WTC11 (cell line): Measurements from ENCODE around the gene LSP1. TPM values are rescaled to one million over a fixed set of nuclear protein-coding genes. Genes with fewer than 3 reads are reported as not detected.

Experiments used
- ATAC-seq: fragments of 200-7000 bp; cut with Tn5 transposase; 2 replicates; pipeline ENCODE4 v1.10.0; 2021; ENCODE audit warnings: mild to moderate bottlenecking, moderate library complexity
- CTCF ChIA-PET: fragments of 300-600 bp; sonication (Branson Sonifier 250); formaldehyde crosslinking; loops from one replicate; lab custom pipeline; 2021; ENCODE audit warnings: antibody characterized with exemption; lab: Charles Lee
- POLR2A ChIA-PET: fragments of 350-600 bp; sonication (Branson Sonifier 250); formaldehyde crosslinking; loops from one replicate; lab custom pipeline; 2021; ENCODE audit warnings: antibody characterized with exemption; lab: Charles Lee
- DNase-seq: peaks from one replicate; pipeline ENCODE4 v3.0.0; 2021; ENCODE audit warnings: low spot score
- H3K27ac Mint-ChIP-seq: 2 replicates; pipeline ENCODE4 v1.8.0; 2021; ENCODE audit warnings: mixed read lengths
- H3K27me3 Mint-ChIP-seq: 2 replicates; pipeline ENCODE4 v1.8.0; 2021; ENCODE audit warnings: low read depth, mild to moderate bottlenecking, moderate library complexity, mixed read lengths
- H3K36me3 Mint-ChIP-seq: 2 replicates; pipeline ENCODE4 v1.8.0; 2021; ENCODE audit warnings: mixed read lengths
- H3K4me1 Mint-ChIP-seq: 2 replicates; pipeline ENCODE4 v1.8.0; 2022; ENCODE audit warnings: mixed read lengths
- H3K4me3 Mint-ChIP-seq: 2 replicates; pipeline ENCODE4 v1.8.0; 2021; ENCODE audit warnings: mild to moderate bottlenecking, moderate library complexity, mixed read lengths
- H3K9me3 Mint-ChIP-seq: 2 replicates; pipeline ENCODE4 v1.8.0; 2021; ENCODE audit warnings: mixed read lengths
- EMX1 ChIP-seq: fragments of 250-450 bp; sonication (Bioruptor Pico); IDR thresholded peaks from 2 replicates; pipeline ENCODE4 v1.8.0; 2021; ENCODE audit warnings: mild to moderate bottlenecking
- FOXJ3 ChIP-seq: sonication (generic); formaldehyde crosslinking; IDR thresholded peaks from 2 replicates; pipeline ENCODE4 v1.9.0; 2021; ENCODE audit warnings: missing genetic modification reagents, mild to moderate bottlenecking, borderline replicate concordance
- GTF2I ChIP-seq: fragments of 250-450 bp; sonication (Bioruptor Pico); conservative IDR thresholded peaks from 2 replicates; pipeline ENCODE4 v1.4.0; 2021; ENCODE audit warnings: mild to moderate bottlenecking
- NFATC4 ChIP-seq: fragments of 250-450 bp; sonication (Bioruptor Pico); IDR thresholded peaks from 2 replicates; pipeline ENCODE4 v1.9.0; 2021; ENCODE audit warnings: mild to moderate bottlenecking
- NFE2L1 ChIP-seq: sonication (generic); formaldehyde crosslinking; IDR thresholded peaks from 2 replicates; pipeline ENCODE4 v1.8.1; 2023; ENCODE audit warnings: missing genetic modification reagents
- NR3C1 ChIP-seq: sonication (generic); formaldehyde crosslinking; conservative IDR thresholded peaks from 2 replicates; pipeline ENCODE4 v1.8.1; 2023; ENCODE audit warnings: low read depth, mild to moderate bottlenecking, missing genetic modification reagents
- TCF7 ChIP-seq: sonication (generic); formaldehyde crosslinking; IDR thresholded peaks from 2 replicates; pipeline ENCODE4 v1.8.0; 2022; ENCODE audit warnings: mild to moderate bottlenecking, low read depth, missing genetic modification reagents, moderate library complexity
- TEAD4 ChIP-seq: sonication (generic); formaldehyde crosslinking; IDR thresholded peaks from 2 replicates; pipeline ENCODE4 v1.8.0; 2022; ENCODE audit warnings: mild to moderate bottlenecking, missing genetic modification reagents
- ZNF232 ChIP-seq: sonication (generic); formaldehyde crosslinking; IDR thresholded peaks from 2 replicates; pipeline ENCODE4 v1.8.0; 2022; ENCODE audit warnings: mild to moderate bottlenecking, missing genetic modification reagents
- ZNF263 ChIP-seq: sonication (generic); formaldehyde crosslinking; IDR thresholded peaks from 2 replicates; pipeline ENCODE4 v1.8.1; 2022; ENCODE audit warnings: low read depth, mild to moderate bottlenecking, moderate library complexity, missing genetic modification reagents
- ZNF396 ChIP-seq: fragments of 250-450 bp; sonication (Bioruptor Pico); IDR thresholded peaks from 2 replicates; pipeline ENCODE4 v1.8.0; 2021; ENCODE audit warnings: mild to moderate bottlenecking, moderate library complexity, borderline replicate concordance
- ZNF423 ChIP-seq: fragments of 250-450 bp; sonication (Bioruptor Pico); IDR thresholded peaks from 2 replicates; pipeline ENCODE4 v2.1.2; 2022; ENCODE audit warnings: mild to moderate bottlenecking, moderate library complexity
- ZNF671 ChIP-seq: fragments of 250-450 bp; sonication (Bioruptor Pico); IDR thresholded peaks from 2 replicates; pipeline ENCODE4 v1.8.0; 2021; ENCODE audit warnings: mild to moderate bottlenecking
- total RNA-seq: library from RNA; stranded (reverse); gene quantifications from 3 replicates; pipeline ENCODE4 v1.2.3, GENCODE V29; 2021
- TF ChIP-seq, protein P1 (sequence below): sonication (generic); formaldehyde crosslinking; IDR thresholded peaks from 2 replicates; pipeline ENCODE4 v1.8.0; 2023; ENCODE audit warnings: missing genetic modification reagents, mild to moderate bottlenecking, borderline replicate concordance
- TF ChIP-seq, protein P2 (sequence below): sonication (generic); formaldehyde crosslinking; IDR thresholded peaks from 2 replicates; pipeline ENCODE4 v1.8.1; 2023; ENCODE audit warnings: mild to moderate bottlenecking, missing genetic modification reagents, borderline replicate concordance
- TF ChIP-seq, protein P3 (sequence below): sonication (generic); formaldehyde crosslinking; IDR thresholded peaks from 2 replicates; pipeline ENCODE4 v1.8.1; 2022; ENCODE audit warnings: mild to moderate bottlenecking, moderate library complexity, missing genetic modification reagents
- TF ChIP-seq, protein P4 (sequence below): sonication (generic); formaldehyde crosslinking; IDR thresholded peaks from 2 replicates; pipeline ENCODE4 v1.8.1; 2022; ENCODE audit warnings: low read depth, mild to moderate bottlenecking, moderate library complexity, missing genetic modification reagents, borderline replicate concordance
- TF ChIP-seq, protein P5 (sequence below): sonication (generic); formaldehyde crosslinking; IDR thresholded peaks from 2 replicates; pipeline ENCODE4 v1.8.1; 2023; ENCODE audit warnings: mild to moderate bottlenecking, missing genetic modification reagents
- TF ChIP-seq, protein P6 (sequence below): sonication (generic); formaldehyde crosslinking; IDR thresholded peaks from 2 replicates; pipeline ENCODE4 v1.8.1; 2023; ENCODE audit warnings: mild to moderate bottlenecking, missing genetic modification reagents
- TF ChIP-seq, protein P7 (sequence below): sonication (generic); formaldehyde crosslinking; IDR thresholded peaks from 2 replicates; pipeline ENCODE4 v1.8.1; 2022; ENCODE audit warnings: missing genetic modification reagents, borderline replicate concordance

LSP1 gene
- total RNA-seq, 1 experiment from 2014 or later, result 0.77 TPM

DNA sequence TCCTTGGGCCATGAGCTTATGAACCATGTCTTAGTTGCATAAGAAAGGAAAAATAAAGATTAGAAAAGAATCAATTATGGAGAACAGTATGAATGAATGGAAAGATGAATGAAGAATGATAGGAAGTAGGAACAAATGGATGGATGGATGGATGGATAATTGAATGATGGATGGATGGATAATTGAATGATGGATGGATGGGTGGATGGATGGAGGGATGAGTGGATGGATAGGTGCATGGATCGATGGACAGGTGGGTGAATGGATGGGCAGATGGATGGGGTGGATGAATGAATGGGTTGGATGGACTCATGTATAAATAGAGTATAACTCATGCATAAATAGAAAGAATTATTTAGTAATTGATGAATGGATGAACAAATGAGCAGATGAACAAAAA, 7.2 kb downstream of the LSP1 start:
- ChIA-PET POLR2A (no interaction called here), CTCF (no interaction called here)
- Mint-ChIP-seq H3K27ac (no peak overlapping the region), H3K4me3 (no peak overlapping the region), H3K4me1 (no peaks in the 10 kb centered on the region; the same call in 1 of the 2 replicates), H3K9me3 (no peaks in the 10 kb centered on the region), H3K27me3 (no peaks in the 10 kb centered on the region), H3K36me3 (no peaks in the 10 kb centered on the region)
- no peak for DNase-seq
- no peak for ATAC-seq
- TF ChIP-seq TCF7 (no peak), FOXJ3 (CRISPR knock-in tag) (no peak), ZNF423 (CRISPR knock-in tag) (no peak), ZNF263 (CRISPR knock-in tag) (no peak), NFATC4 (CRISPR knock-in tag) (no peak), NFE2L1 (CRISPR knock-in tag) (no peak), ZNF671 (no peak), ZNF396 (CRISPR knock-in tag) (no peak), EMX1 (CRISPR knock-in tag) (no peak), NR3C1 (CRISPR knock-in tag) (no peak), GTF2I (CRISPR knock-in tag) (no peak), TEAD4 (no peak), ZNF232 (CRISPR knock-in tag) (no peak)
- TF ChIP-seq, protein P1, sequence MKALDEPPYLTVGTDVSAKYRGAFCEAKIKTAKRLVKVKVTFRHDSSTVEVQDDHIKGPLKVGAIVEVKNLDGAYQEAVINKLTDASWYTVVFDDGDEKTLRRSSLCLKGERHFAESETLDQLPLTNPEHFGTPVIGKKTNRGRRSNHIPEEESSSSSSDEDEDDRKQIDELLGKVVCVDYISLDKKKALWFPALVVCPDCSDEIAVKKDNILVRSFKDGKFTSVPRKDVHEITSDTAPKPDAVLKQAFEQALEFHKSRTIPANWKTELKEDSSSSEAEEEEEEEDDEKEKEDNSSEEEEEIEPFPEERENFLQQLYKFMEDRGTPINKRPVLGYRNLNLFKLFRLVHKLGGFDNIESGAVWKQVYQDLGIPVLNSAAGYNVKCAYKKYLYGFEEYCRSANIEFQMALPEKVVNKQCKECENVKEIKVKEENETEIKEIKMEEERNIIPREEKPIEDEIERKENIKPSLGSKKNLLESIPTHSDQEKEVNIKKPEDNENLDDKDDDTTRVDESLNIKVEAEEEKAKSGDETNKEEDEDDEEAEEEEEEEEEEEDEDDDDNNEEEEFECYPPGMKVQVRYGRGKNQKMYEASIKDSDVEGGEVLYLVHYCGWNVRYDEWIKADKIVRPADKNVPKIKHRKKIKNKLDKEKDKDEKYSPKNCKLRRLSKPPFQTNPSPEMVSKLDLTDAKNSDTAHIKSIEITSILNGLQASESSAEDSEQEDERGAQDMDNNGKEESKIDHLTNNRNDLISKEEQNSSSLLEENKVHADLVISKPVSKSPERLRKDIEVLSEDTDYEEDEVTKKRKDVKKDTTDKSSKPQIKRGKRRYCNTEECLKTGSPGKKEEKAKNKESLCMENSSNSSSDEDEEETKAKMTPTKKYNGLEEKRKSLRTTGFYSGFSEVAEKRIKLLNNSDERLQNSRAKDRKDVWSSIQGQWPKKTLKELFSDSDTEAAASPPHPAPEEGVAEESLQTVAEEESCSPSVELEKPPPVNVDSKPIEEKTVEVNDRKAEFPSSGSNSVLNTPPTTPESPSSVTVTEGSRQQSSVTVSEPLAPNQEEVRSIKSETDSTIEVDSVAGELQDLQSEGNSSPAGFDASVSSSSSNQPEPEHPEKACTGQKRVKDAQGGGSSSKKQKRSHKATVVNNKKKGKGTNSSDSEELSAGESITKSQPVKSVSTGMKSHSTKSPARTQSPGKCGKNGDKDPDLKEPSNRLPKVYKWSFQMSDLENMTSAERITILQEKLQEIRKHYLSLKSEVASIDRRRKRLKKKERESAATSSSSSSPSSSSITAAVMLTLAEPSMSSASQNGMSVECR, result no peak
- TF ChIP-seq, protein P2, sequence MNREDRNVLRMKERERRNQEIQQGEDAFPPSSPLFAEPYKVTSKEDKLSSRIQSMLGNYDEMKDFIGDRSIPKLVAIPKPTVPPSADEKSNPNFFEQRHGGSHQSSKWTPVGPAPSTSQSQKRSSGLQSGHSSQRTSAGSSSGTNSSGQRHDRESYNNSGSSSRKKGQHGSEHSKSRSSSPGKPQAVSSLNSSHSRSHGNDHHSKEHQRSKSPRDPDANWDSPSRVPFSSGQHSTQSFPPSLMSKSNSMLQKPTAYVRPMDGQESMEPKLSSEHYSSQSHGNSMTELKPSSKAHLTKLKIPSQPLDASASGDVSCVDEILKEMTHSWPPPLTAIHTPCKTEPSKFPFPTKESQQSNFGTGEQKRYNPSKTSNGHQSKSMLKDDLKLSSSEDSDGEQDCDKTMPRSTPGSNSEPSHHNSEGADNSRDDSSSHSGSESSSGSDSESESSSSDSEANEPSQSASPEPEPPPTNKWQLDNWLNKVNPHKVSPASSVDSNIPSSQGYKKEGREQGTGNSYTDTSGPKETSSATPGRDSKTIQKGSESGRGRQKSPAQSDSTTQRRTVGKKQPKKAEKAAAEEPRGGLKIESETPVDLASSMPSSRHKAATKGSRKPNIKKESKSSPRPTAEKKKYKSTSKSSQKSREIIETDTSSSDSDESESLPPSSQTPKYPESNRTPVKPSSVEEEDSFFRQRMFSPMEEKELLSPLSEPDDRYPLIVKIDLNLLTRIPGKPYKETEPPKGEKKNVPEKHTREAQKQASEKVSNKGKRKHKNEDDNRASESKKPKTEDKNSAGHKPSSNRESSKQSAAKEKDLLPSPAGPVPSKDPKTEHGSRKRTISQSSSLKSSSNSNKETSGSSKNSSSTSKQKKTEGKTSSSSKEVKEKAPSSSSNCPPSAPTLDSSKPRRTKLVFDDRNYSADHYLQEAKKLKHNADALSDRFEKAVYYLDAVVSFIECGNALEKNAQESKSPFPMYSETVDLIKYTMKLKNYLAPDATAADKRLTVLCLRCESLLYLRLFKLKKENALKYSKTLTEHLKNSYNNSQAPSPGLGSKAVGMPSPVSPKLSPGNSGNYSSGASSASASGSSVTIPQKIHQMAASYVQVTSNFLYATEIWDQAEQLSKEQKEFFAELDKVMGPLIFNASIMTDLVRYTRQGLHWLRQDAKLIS (CRISPR knock-in tag), result no peak
- TF ChIP-seq, protein P3, sequence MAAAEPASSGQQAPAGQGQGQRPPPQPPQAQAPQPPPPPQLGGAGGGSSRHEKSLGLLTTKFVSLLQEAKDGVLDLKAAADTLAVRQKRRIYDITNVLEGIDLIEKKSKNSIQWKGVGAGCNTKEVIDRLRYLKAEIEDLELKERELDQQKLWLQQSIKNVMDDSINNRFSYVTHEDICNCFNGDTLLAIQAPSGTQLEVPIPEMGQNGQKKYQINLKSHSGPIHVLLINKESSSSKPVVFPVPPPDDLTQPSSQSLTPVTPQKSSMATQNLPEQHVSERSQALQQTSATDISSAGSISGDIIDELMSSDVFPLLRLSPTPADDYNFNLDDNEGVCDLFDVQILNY, result no peak
- TF ChIP-seq, protein P4, sequence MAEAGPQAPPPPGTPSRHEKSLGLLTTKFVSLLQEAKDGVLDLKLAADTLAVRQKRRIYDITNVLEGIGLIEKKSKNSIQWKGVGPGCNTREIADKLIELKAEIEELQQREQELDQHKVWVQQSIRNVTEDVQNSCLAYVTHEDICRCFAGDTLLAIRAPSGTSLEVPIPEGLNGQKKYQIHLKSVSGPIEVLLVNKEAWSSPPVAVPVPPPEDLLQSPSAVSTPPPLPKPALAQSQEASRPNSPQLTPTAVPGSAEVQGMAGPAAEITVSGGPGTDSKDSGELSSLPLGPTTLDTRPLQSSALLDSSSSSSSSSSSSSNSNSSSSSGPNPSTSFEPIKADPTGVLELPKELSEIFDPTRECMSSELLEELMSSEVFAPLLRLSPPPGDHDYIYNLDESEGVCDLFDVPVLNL, result no peak
- TF ChIP-seq, protein P5, sequence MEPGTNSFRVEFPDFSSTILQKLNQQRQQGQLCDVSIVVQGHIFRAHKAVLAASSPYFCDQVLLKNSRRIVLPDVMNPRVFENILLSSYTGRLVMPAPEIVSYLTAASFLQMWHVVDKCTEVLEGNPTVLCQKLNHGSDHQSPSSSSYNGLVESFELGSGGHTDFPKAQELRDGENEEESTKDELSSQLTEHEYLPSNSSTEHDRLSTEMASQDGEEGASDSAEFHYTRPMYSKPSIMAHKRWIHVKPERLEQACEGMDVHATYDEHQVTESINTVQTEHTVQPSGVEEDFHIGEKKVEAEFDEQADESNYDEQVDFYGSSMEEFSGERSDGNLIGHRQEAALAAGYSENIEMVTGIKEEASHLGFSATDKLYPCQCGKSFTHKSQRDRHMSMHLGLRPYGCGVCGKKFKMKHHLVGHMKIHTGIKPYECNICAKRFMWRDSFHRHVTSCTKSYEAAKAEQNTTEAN (CRISPR knock-in tag), result no peak
- TF ChIP-seq, protein P6, sequence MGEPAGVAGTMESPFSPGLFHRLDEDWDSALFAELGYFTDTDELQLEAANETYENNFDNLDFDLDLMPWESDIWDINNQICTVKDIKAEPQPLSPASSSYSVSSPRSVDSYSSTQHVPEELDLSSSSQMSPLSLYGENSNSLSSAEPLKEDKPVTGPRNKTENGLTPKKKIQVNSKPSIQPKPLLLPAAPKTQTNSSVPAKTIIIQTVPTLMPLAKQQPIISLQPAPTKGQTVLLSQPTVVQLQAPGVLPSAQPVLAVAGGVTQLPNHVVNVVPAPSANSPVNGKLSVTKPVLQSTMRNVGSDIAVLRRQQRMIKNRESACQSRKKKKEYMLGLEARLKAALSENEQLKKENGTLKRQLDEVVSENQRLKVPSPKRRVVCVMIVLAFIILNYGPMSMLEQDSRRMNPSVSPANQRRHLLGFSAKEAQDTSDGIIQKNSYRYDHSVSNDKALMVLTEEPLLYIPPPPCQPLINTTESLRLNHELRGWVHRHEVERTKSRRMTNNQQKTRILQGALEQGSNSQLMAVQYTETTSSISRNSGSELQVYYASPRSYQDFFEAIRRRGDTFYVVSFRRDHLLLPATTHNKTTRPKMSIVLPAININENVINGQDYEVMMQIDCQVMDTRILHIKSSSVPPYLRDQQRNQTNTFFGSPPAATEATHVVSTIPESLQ, result no peak
- TF ChIP-seq, protein P7, sequence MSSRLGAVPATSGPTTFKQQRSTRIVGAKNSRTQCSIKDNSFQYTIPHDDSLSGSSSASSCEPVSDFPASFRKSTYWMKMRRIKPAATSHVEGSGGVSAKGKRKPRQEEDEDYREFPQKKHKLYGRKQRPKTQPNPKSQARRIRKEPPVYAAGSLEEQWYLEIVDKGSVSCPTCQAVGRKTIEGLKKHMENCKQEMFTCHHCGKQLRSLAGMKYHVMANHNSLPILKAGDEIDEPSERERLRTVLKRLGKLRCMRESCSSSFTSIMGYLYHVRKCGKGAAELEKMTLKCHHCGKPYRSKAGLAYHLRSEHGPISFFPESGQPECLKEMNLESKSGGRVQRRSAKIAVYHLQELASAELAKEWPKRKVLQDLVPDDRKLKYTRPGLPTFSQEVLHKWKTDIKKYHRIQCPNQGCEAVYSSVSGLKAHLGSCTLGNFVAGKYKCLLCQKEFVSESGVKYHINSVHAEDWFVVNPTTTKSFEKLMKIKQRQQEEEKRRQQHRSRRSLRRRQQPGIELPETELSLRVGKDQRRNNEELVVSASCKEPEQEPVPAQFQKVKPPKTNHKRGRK (CRISPR knock-in tag), result no peak
